NCI-H1417 (cell line): ENCODE data around the gene NEUROD2.

ENCODE experiments used
- DNase-seq, 3 experiments: peaks; one replicate each; lab custom pipeline; 2025; lab: John Stamatoyannopoulos, UW

The NEUROD2 gene

GRCh38 chr17:39579318-39580081 is 28.2 kb downstream of the NEUROD2 start:
- peak in 1 of 3 experiments; percentile 45 for DNase-seq

DNA sequence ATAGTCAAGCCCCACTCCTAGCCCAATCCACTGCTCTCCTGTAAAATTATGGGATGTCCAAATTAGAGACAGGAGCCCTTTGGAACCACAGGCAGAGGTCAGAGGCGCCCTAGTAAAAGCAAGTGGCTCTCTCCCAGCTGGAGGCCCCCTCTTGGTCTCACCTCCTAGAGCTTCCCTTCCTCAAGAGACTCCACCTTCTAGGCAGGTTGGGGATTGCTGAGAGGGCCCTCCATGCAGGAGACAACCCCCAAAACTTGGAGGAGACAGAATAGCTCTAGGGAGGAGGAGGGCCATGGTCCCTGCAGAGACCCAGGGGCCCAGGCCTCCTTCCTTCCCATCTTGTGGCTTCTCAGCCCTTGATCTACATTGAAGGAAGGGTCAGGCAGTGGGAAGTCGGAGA is 29.4 kb downstream of the NEUROD2 start:
- no peak for DNase-seq

- DNase-seq = peak in 1 of 3 experiments; percentile 10
Observed at GRCh38 chr17:39576187-39576586, 31.5 kb downstream of the NEUROD2 start.

- DNase-seq = peak; percentile 56 to 94 (median 88)
Observed at GRCh38 chr17:39573447-39574298, 34.0 kb downstream of the NEUROD2 start.

DNA sequence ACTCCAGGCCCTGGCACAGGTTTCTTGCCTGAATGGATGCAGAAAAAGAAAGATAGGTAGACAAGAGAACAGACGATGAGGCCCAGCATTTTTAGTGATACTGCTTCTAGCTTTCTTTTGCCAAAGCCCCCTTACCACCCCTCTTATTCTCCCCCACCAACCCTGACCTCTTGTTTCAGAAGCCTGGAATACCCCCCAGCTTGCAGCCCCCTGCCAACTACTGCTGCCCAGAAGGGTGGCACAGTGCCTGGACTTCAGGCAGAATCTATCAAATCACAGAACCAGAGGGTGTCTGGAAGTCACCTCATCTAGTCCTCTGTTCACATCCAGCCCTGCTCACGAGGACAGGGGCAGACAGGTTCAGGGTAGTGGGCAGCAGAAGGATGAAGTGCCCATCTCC is 35.6 kb downstream of the NEUROD2 start:
- DNase-seq = no peak

GRCh38 chr17:39569126-39569525 is 38.6 kb downstream of the NEUROD2 start:
- DNase-seq = no peak

DNA sequence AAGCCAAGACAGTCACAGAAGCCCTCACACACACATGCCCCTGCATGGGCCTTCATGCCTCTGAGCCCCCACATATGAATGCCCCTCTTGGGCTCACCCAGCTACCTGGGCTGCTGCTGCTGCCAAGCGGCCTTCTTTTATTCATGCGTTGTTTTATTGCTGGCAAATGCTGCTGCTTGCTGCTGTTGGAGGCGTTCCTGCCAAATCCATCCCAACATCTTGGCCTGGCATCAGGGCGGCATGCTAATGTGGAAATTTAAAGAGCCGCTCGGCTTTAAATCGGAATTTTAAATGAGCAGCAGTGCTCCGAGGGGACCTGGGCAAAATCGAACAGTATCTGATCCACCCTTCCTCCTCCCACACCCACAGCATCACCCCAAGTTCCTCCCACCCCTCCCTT is 39.0 kb downstream of the NEUROD2 start:
- no peak for DNase-seq

- DNase-seq = no peak
Observed at GRCh38 chr17:39566094-39566850, 41.4 kb downstream of the NEUROD2 start.

DNA sequence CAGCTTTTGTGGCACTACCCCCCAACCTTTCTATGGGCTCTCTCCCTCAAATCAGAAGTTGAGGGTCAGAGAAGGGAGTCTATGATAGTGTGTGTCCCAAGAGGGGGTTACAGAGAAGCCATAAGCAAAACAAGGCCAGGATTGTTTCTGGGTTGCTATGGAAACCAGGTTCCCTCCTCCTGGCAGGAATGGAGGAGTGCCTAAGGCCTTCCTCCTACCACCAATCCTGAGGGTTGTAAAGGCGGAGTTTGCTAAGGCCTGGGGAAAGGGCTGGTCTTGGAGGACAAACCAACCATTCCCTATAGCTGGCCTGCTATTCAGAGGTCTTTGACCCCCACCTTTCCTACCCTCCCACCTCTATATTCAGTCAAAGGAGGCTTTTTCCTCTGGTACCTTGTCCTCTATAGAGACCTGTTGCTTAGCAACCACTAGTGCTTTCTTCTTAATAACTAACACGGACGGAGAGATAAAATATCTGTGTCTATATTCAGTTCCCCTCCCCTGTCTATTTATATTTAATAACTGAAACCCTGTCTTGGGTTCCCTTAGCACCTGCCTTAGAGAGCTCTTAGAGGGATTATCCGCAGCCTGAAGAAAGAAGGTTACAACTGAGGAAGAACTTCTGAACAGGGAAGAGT is 43.4 kb downstream of the NEUROD2 start:
- DNase-seq = peak in 2 of 3 experiments; percentile 74 to 89

DNA sequence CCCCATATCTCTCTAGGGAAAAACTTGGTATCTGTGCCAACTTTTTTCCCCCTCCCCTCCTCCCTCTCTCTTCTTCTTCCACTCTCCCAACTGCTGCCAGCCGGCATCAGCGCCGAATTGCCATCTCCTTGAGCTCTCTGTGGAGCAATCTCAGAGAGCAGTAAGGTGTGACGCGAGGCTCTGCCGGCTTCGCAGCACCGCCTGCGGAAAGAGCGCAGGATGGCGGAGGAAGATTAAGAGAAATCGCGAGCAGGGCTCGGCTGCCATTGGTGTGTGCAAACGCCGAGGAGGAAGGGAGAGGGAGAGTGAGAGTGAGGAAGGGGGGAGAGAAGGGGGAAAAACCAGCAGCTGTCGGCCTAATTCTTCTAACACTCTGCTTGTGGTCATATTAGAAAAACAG is 44.2 kb downstream of the NEUROD2 start:
- DNase-seq = peak; percentile 11 to 79 (median 59)

DNA sequence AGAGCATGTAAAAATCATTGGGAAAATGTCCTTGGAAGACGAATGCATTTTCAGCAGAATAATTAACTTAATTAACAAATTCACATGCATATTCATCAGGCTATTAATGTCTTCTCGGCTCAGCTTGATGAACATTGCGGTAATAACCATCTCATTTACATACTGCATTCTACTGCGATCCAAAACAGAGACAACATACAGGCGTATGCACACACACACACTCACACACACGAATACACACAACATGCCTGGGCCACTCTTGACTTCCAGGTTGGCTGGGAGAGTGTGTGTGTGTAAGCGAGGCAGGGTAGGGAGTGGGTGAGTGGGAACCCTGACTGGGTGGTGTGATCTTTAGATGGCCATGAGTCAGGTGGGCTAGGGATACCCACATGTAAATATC is 44.7 kb downstream of the NEUROD2 start:
- peak in 1 of 3 experiments; percentile 35 for DNase-seq

DNA sequence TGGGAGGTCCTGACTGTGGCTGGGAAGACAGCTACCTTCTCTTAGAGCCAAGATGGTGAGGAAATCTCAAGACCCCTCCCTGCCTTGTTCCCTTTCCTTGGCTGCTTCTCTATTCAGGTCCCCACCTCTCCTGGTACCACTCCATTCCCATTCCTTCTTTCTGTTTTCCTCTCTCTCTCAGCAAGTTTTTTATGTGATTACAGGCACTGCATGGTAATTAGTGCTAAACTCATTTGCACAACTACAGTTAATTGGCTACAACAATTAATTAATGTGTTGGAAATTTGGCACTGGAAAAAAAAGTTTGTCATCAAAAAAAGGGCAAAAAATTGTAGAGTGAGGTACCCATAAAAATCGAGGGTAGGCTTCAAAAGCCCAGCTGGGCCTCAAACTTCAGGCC is 45.3 kb downstream of the NEUROD2 start:
- no peak for DNase-seq

DNA sequence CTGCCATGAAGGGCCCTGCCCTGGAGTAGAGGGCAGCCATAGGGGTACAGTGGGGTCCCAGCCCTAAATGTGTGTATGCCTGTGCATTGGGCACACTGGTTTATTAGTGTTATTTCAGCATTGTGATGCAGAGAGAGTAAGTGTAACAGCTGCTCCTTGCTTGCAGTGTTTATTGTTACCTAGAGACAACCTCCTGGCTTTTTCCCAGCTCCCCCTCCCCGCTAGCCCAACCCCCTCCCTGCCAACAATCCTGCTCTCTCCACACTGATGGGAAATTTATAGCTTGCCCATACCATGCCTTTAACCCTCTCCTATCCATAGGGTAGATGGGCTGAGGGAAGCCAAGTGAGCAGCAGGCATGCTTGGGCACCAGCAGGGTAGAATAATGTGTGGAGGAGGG is 51.3 kb downstream of the NEUROD2 start:
- DNase-seq = peak in 2 of 3 experiments; percentile 56 to 77

DNA sequence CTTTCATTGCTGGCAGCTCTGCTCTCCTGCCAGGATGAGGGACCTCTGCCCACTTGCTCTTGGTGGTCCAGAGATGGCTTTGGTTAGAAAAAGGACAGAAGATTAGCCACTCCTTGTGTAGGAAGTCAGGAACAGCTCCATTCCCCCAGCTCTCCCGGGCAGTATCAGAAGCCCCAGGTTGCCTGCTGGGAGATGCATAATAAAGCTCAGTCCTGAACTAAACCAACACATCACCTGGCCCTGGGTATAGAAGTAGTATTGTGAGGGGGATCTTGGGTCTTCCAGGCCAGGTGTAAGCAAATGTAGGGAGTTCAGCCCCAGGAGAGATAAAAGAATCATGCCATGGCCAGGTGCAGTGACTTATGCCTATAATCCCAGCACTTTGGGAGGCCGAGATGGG is 52.4 kb downstream of the NEUROD2 start:
- DNase-seq = peak in 1 of 3 experiments; percentile 10
